Measurements from ENCODE around the gene TES.

- TF ChIP-seq CTCF (IDR thresholded peaks at IDR 0.05) (no peak), POLR2A (IDR thresholded peaks at IDR 0.05) (no peak)
Measured at GRCh38 chr7:116227678-116228239, 17.4 kb downstream of the TES start.

Measured in testis (tissue), 2 donors.